ENCODE measurements around the gene HCK. TPM values are rescaled to one million over a fixed set of nuclear protein-coding genes. Genes with fewer than 3 reads are reported as not detected.
A peak's percentile ranks its signal among the peaks of the same experiment; 100 is the strongest.

The HCK gene
- total RNA-seq, 2 donors from 2014 or later = 2.1 to 4.3 TPM

- H3K27me3 ChIP-seq = no peaks in the 10 kb centered on the region
- DNase-seq (peak in 2 of 4 donors; percentile 8 to 17), ATAC-seq (no peak)
- 1 to 3% methylated on average over 8 of the region's 8 CpGs for WGBS, 2 donors
- H3K9me3 ChIP-seq = no peaks in the 10 kb centered on the region
- H3K36me3 ChIP-seq (replicated peaks in 1 of 2; ENCODE audit: insufficient read depth in 1 of 2, low read depth in 2 of 2) = no peaks in the 10 kb centered on the region
- H3K27ac ChIP-seq = peak overlapping the region; percentile 96 to 99 (median 98)
- peak overlapping the region; percentile 50 to 98 for H3K4me3 ChIP-seq
- H3K4me1 ChIP-seq = peaks cover 41% of the 10 kb centered on the region
- TF ChIP-seq POLR2A (IDR thresholded peaks at IDR 0.05) (no peak), CTCF (IDR thresholded peaks at IDR 0.05) (no peak)
- intact Hi-C loops (cut with DNase I) = no loop called here
Observed at GRCh38 chr20:32110173-32110704, 58.2 kb downstream of the HCK start.

GRCh38 chr20:32110727-32111126 lies 58.7 kb downstream of the HCK start:
- intact Hi-C loops (cut with DNase I) = no loop called here
- peaks cover 41% of the 10 kb centered on the region for H3K4me1 ChIP-seq
- H3K9me3 ChIP-seq = no peaks in the 10 kb centered on the region
- H3K27ac ChIP-seq = no peak overlapping the region
- no peaks in the 10 kb centered on the region for H3K36me3 ChIP-seq (replicated peaks in 1 of 2; ENCODE audit: insufficient read depth in 1 of 2, low read depth in 2 of 2)
- H3K27me3 ChIP-seq = no peaks in the 10 kb centered on the region
- DNase-seq (no peak), ATAC-seq (no peak)
- WGBS, 2 donors = 65 to 67% methylated on average over 3 of the region's 3 CpGs
- no peak overlapping the region for H3K4me3 ChIP-seq
- TF ChIP-seq CTCF (IDR thresholded peaks at IDR 0.05) = no peak
- TF ChIP-seq POLR2A (IDR thresholded peaks at IDR 0.05) = no peak

GRCh38 chr20:32111156-32111686 lies 59.2 kb downstream of the HCK start:
- no peaks in the 10 kb centered on the region for H3K27me3 ChIP-seq
- H3K9me3 ChIP-seq = no peaks in the 10 kb centered on the region
- peaks cover 46% of the 10 kb centered on the region for H3K4me1 ChIP-seq
- peak overlapping the region in 1 of 4 donors; percentile 4 for H3K27ac ChIP-seq
- no peak overlapping the region for H3K4me3 ChIP-seq
- no peaks in the 10 kb centered on the region for H3K36me3 ChIP-seq (replicated peaks in 1 of 2; ENCODE audit: insufficient read depth in 1 of 2, low read depth in 2 of 2)
- 46 to 57% methylated on average over 3 of the region's 3 CpGs for WGBS, 2 donors
- ATAC-seq = no peak
- intact Hi-C loops (cut with DNase I) = no loop called here
- TF ChIP-seq POLR2A (IDR thresholded peaks at IDR 0.05) (no peak), CTCF (IDR thresholded peaks at IDR 0.05) (no peak)
- DNase-seq = no peak

GRCh38 chr20:32111753-32112152 lies 59.7 kb downstream of the HCK start:
- intact Hi-C loops (cut with DNase I) = no loop called here
- DNase-seq (peak in 1 of 4 donors; percentile 22), ATAC-seq (no peak)
- Histone ChIP-seq H3K27me3 (no peaks in the 10 kb centered on the region), H3K4me3 (no peak overlapping the region), H3K36me3 (replicated peaks in 1 of 2; ENCODE audit: insufficient read depth in 1 of 2, low read depth in 2 of 2) (no peaks in the 10 kb centered on the region), H3K4me1 (peaks cover 48% of the 10 kb centered on the region), H3K27ac (peak overlapping the region in 1 of 4 donors; percentile 4), H3K9me3 (no peaks in the 10 kb centered on the region)
- WGBS, 2 donors = 72 to 94% methylated on average over 3 of the region's 3 CpGs
- TF ChIP-seq POLR2A (IDR thresholded peaks at IDR 0.05) = no peak
- TF ChIP-seq CTCF (IDR thresholded peaks at IDR 0.05) = no peak

GRCh38 chr20:32112841-32113240 lies 60.8 kb downstream of the HCK start:
- no peak overlapping the region for H3K27ac ChIP-seq
- 73 to 90% methylated on average over 5 of the region's 5 CpGs for WGBS, 2 donors
- no peaks in the 10 kb centered on the region for H3K9me3 ChIP-seq
- TF ChIP-seq POLR2A (IDR thresholded peaks at IDR 0.05) = no peak
- TF ChIP-seq CTCF (IDR thresholded peaks at IDR 0.05) = no peak
- no peaks in the 10 kb centered on the region for H3K36me3 ChIP-seq (replicated peaks in 1 of 2; ENCODE audit: insufficient read depth in 1 of 2, low read depth in 2 of 2)
- ATAC-seq = no peak
- no peak overlapping the region for H3K4me3 ChIP-seq
- peaks cover 48% of the 10 kb centered on the region for H3K4me1 ChIP-seq
- peak in 1 of 4 donors; percentile 65 for DNase-seq
- no peaks in the 10 kb centered on the region for H3K27me3 ChIP-seq
- intact Hi-C loops (cut with DNase I) = no loop called here

Data from body of pancreas (tissue), 4 donors.